Temporal lobe (tissue), 1 donor: Measurements from ENCODE around the gene ADAM17. TPM values are rescaled to one million over a fixed set of nuclear protein-coding genes. Genes with fewer than 3 reads are reported as not detected.

Experiments used
- total RNA-seq: library from RNA; depleted of rRNA; stranded (reverse); fragments of >200 nt; gene quantifications from one replicate; pipeline ENCODE4 v1.2.3, GENCODE V29; 2014

The ADAM17 gene
- total RNA-seq, 1 donor from 2014 or later = 22.1 TPM

Other genes with a start within 250 kb of the ADAM17 start
- gene ITGB1BP1, start 132.3 kb downstream of the ADAM17 start, total RNA-seq = 50.4 TPM
- 38.8 TPM for gene CPSF3, start 132.2 kb downstream of the ADAM17 start, total RNA-seq
- gene IAH1, start 81.3 kb downstream of the ADAM17 start, total RNA-seq = 49.2 TPM
- gene YWHAQ, start 75.2 kb upstream of the ADAM17 start, total RNA-seq = 517 TPM